K562 (cell line): ENCODE measurements around the gene PAN2. TPM values are rescaled to one million over a fixed set of nuclear protein-coding genes. Genes with fewer than 3 reads are reported as not detected.

Experiments used
- ATAC-seq: fragments of 200-7000 bp; cut with Tn5 transposase; 3 replicates; pipeline ENCODE4 v1.9.1; 2020; ENCODE audit warnings: moderate library complexity
- BruUV-seq: library from RNA; stranded (reverse); fragments of 400-500 nt; replicated peaks from 2 replicates; lab custom pipeline; 2021; lab: Mats Ljungman, UMichigan
- CTCF ChIA-PET: fragments of 300-600 bp; formaldehyde crosslinking; extraction: SDS; loops from one replicate; lab custom pipeline; 2021; ENCODE audit warnings: low intra/inter-chr PET ratio; lab: Yijun Ruan, JAX
- POLR2A ChIA-PET: fragments of 300-600, 350-650 bp; sonication (Branson Sonifier 250); formaldehyde crosslinking; extraction: SDS; loops from one replicate; lab custom pipeline; 2021; ENCODE audit warnings: antibody characterized with exemption, inconsistent platforms; lab: Yijun Ruan, JAX
- DNase-seq, 4 experiments: peaks; one replicate each; pipeline versions ENCODE4 v3.0.0 to v3.0.0-alpha.2; 2011 to 2018; ENCODE audit warnings: low spot score in 3 of 4, mixed read lengths in 3 of 4; ENCODE audit errors: extremely low read depth in 1 of 4
- FAIRE-seq: peaks from 2 replicates; lab custom pipeline; 2011; peaks lifted over from hg19 to GRCh38; lab: Jason Lieb, UNC
- H2AFZ ChIP-seq: 2 replicates; pipeline ENCODE4 v1.6.0; 2011; ENCODE audit warnings: low read depth, low read length, control low read depth, inconsistent platforms
- H3K27ac ChIP-seq: fragments of 200-600 bp; 3 replicates; pipeline ENCODE4 v1.8.0; 2011; ENCODE audit warnings: low read depth, mild to moderate bottlenecking, control low read depth, inconsistent platforms, low read length, moderate library complexity, mixed read lengths; ENCODE audit errors: extremely low read depth
- H3K27me3 ChIP-seq, 2 experiments: fragments of 300-600 bp in 1 of 2; 2 replicates in 1 of 2; 3 replicates in 1 of 2; pipeline versions ENCODE4 v1.6.0 to v1.8.0; 2011; ENCODE audit warnings: inconsistent platforms in 2 of 2, low read length in 2 of 2, mild to moderate bottlenecking in 1 of 2, mixed read lengths in 1 of 2, moderate library complexity in 1 of 2; ENCODE audit not compliant: control insufficient read depth in 2 of 2, insufficient read depth in 2 of 2
- H3K36me3 ChIP-seq: fragments of 300-600 bp; 3 replicates; pipeline ENCODE4 v1.8.0; 2011; ENCODE audit warnings: mild to moderate bottlenecking, low read length, inconsistent platforms; ENCODE audit not compliant: control insufficient read depth, insufficient read depth
- H3K4me1 ChIP-seq, 2 experiments: fragments of 200-600 bp in 1 of 2; replicated peaks in 1 of 2; 2 replicates in 1 of 2; 3 replicates in 1 of 2; pipeline versions ENCODE4 v1.5.1 to v1.8.0; 2011; ENCODE audit warnings: inconsistent platforms in 2 of 2, low read length in 2 of 2, mild to moderate bottlenecking in 1 of 2, mixed read lengths in 1 of 2, moderate library complexity in 1 of 2; ENCODE audit not compliant: control insufficient read depth in 2 of 2, insufficient read depth in 2 of 2
- H3K4me2 ChIP-seq: 2 replicates; pipeline ENCODE4 v1.6.1; 2011; ENCODE audit warnings: low read length, control low read depth, inconsistent platforms, mixed read lengths; ENCODE audit not compliant: insufficient read depth
- H3K4me3 ChIP-seq: fragments of 200-600 bp; sonication (generic), shearing (Covaris generic); 2 replicates; pipeline ENCODE4 v1.5.1; 2016; ENCODE audit warnings: control low read depth, inconsistent platforms
- H3K79me2 ChIP-seq: fragments of 200-600 bp; 3 replicates; pipeline ENCODE4 v1.8.0; 2011; ENCODE audit warnings: low read length, inconsistent platforms; ENCODE audit not compliant: control insufficient read depth, insufficient read depth
- H3K9ac ChIP-seq, 2 experiments: 2 replicates each; pipeline versions ENCODE4 v1.6.0 to v1.6.1; 2011; ENCODE audit warnings: low read depth in 2 of 2, low read length in 2 of 2, control low read depth in 1 of 2, inconsistent platforms in 1 of 2, mild to moderate bottlenecking in 1 of 2, mixed read lengths in 1 of 2; ENCODE audit not compliant: insufficient read depth in 1 of 2
- H3K9me1 ChIP-seq: one replicate; pipeline ENCODE4 v1.6.0; 2011; ENCODE audit warnings: inconsistent platforms, mild to moderate bottlenecking, low read length, moderate library complexity; ENCODE audit not compliant: control insufficient read depth, insufficient read depth
- H3K9me3 ChIP-seq: replicated peaks from 2 replicates; pipeline ENCODE4 v1.5.1; 2011; ENCODE audit warnings: low read depth, low read length, inconsistent platforms; ENCODE audit not compliant: control insufficient read depth, insufficient read depth
- H4K20me1 ChIP-seq: replicated peaks from 2 replicates; pipeline ENCODE4 v1.6.1; 2011; ENCODE audit warnings: low read length, inconsistent platforms, mixed read lengths; ENCODE audit not compliant: control insufficient read depth, insufficient read depth
- HDAC1 ChIP-seq, 2 experiments: fragments of 450-650 bp; IDR thresholded peaks; 2 replicates each; pipeline ENCODE4 v1.6.1; 2016 to 2017; ENCODE audit warnings: inconsistent platforms in 1 of 2, mild to moderate bottlenecking in 1 of 2, moderate library complexity in 1 of 2
- MAZ ChIP-seq, 2 experiments: fragments of 450-650 bp in 1 of 2; sonication (generic) in 1 of 2; formaldehyde crosslinking; IDR thresholded peaks in 1 of 2; conservative IDR thresholded peaks in 1 of 2; 2 replicates each; pipeline versions ENCODE4 v1.4.0 to v1.5.0; 2020; ENCODE audit warnings: mild to moderate bottlenecking in 1 of 2, missing genetic modification reagents in 1 of 2
- NBN ChIP-seq: fragments of 450-650 bp; IDR thresholded peaks from 2 replicates; pipeline ENCODE4 v1.6.1; 2016; ENCODE audit warnings: low read depth, mild to moderate bottlenecking
- NFXL1 ChIP-seq: fragments of 450-650 bp; formaldehyde crosslinking; IDR thresholded peaks from 2 replicates; pipeline ENCODE4 v1.4.0; 2021; ENCODE audit warnings: mild to moderate bottlenecking
- RCOR1 ChIP-seq, 2 experiments: IDR thresholded peaks; 2 replicates each; pipeline ENCODE4 v1.6.1; 2012; ENCODE audit warnings: low read depth in 2 of 2, low read length in 2 of 2, borderline replicate concordance in 1 of 2, improper control_type of control experiment in 1 of 2
- RNF2 ChIP-seq: sonication (generic); IDR thresholded peaks from 2 replicates; pipeline ENCODE4 v1.6.1; 2016
- TARDBP ChIP-seq: fragments of 450-650 bp; IDR thresholded peaks from 2 replicates; pipeline ENCODE4 v1.6.1; 2016
- TEAD2 ChIP-seq: fragments of 450-650 bp; IDR thresholded peaks from 2 replicates; pipeline ENCODE4 v1.6.1; 2016; ENCODE audit warnings: missing genetic modification characterization, control low read depth, missing compliant biosample characterization
- U2AF1 ChIP-seq: fragments of 200-400 bp; formaldehyde crosslinking; optimal IDR thresholded peaks from 2 replicates; pipeline ENCODE3; 2017; ENCODE audit warnings: mild to moderate bottlenecking, low read depth, low read length, moderate library complexity
- ZKSCAN1 ChIP-seq: fragments of 150-350 bp; IDR thresholded peaks from 2 replicates; pipeline ENCODE4 v1.6.1; 2016; ENCODE audit warnings: low read depth, low read length
- WGBS: fragments of 100-300 bp; shearing (Covaris generic); methylation state at CpG from one replicate; pipeline ENCODE4 v1.1.6; 2016; ENCODE audit warnings: low coverage, mixed read lengths; ENCODE audit not compliant: insufficient coverage; ENCODE audit errors: missing lambda C conversion rate; 5-methylcytosine and 5-hydroxymethylcytosine counted together
- in situ Hi-C: fragments of 300-500 bp; cut with MboI; formaldehyde crosslinking; loops from 4 replicates; pipeline ENCODE4 v1.15.0; 2018; ENCODE audit warnings: inconsistent platforms, mixed read lengths
- intact Hi-C: fragments of 100-400 bp; cut with micrococcal nuclease; formaldehyde crosslinking; loops from 2 replicates; pipeline ENCODE4 v1.14.2; 2022
- polyA plus RNA-seq, 8 experiments: library from polyadenylated mRNA; depleted of rRNA in 4 of 8; stranded (reverse) in 5 of 8; unstranded in 3 of 8; fragments of >200 nt; fragmentation: Nextera tagmentation in 2 of 8; fragmentation: Illumina TruSeq in 1 of 8; extraction: Ambion mirVana in 2 of 8; extraction: Trizol in 1 of 8; gene quantifications; 2 replicates each; pipeline versions ENCODE4 v1.2.1 to v1.2.3, GENCODE V29; 2011 to 2014; ENCODE audit warnings: inconsistent platforms in 1 of 8, missing spikeins in 1 of 8
- total RNA-seq, 7 experiments: library from RNA; depleted of rRNA in 6 of 7; stranded (reverse); fragments of >200 nt in 6 of 7; fragmentation: Illumina TruSeq in 2 of 7; extraction: Trizol in 2 of 7; gene quantifications; 2 replicates each; pipeline versions ENCODE4 v1.2.1 to v1.2.3, GENCODE V29; 2011 to 2021; ENCODE audit warnings: low replicate concordance in 1 of 7
- TF ChIP-seq, protein P1 (sequence below), 2 experiments: fragments of 450-650 bp; IDR thresholded peaks; 2 replicates each; pipeline ENCODE4 v1.6.1; 2016
- TF ChIP-seq, protein P2 (sequence below), 2 experiments: fragments of 450-650 bp; formaldehyde crosslinking in 1 of 2; IDR thresholded peaks; 2 replicates each; pipeline versions ENCODE4 v1.4.0 to v1.6.1; 2014 to 2020; ENCODE audit warnings: mild to moderate bottlenecking in 2 of 2, borderline replicate concordance in 1 of 2, low read depth in 1 of 2

The PAN2 gene
- total and polyA plus RNA-seq, 9 of the 15 experiments (the other 6 are each of a cell fraction or from before 2014, with no cell fraction given): 15.0 to 66.1 (median 25.9) TPM

DNA sequence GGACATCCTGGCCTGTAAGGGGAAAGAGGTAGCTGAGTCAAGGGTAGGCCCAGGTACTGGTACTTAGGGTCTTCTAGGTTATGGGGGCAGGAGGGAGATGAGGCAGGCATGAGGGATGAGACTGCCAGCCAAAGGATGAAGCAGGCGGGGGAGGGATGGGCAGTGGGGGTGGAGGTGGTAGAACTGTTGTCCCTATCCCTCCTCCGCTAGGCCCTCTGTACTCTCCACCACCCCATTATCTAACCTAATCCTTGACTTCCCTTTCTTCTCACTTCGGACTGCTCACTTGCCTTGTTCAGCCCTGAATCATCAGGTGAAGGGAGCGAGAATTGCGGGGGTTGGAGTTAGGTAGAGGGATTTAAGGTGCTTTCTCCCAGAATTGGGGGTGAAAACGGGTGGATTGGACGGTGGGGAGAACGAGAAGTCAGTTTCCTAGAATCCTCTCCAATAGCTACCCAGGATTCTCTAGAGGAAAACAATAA, 562 bp downstream of the PAN2 start:
- CTCF ChIA-PET: interaction anchor here (1.2 kb wide), 1 partner anchor 131 kb away, joined by 5 read pairs; no protein-coding TSS in a partner anchor
- no peak for FAIRE-seq
- TF ChIP-seq RCOR1 (IDR thresholded peaks at IDR 0.05; ENCODE audit: borderline replicate concordance in 1 of 2, low read depth in 2 of 2, low read length in 2 of 2): 0 out of 4 replicates have a peak, but pooled peaks of 1 of the 2 experiments have one; percentile 13
- TF ChIP-seq U2AF1: no peak
- TF ChIP-seq, protein P1, sequence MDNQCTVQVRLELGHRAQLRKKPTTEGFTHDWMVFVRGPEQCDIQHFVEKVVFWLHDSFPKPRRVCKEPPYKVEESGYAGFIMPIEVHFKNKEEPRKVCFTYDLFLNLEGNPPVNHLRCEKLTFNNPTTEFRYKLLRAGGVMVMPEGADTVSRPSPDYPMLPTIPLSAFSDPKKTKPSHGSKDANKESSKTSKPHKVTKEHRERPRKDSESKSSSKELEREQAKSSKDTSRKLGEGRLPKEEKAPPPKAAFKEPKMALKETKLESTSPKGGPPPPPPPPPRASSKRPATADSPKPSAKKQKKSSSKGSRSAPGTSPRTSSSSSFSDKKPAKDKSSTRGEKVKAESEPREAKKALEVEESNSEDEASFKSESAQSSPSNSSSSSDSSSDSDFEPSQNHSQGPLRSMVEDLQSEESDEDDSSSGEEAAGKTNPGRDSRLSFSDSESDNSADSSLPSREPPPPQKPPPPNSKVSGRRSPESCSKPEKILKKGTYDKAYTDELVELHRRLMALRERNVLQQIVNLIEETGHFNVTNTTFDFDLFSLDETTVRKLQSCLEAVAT (IDR thresholded peaks at IDR 0.05): peak in 1 of 2 experiments; percentile 70; a peak in 1 of 4 replicates
- TF ChIP-seq, protein P2, sequence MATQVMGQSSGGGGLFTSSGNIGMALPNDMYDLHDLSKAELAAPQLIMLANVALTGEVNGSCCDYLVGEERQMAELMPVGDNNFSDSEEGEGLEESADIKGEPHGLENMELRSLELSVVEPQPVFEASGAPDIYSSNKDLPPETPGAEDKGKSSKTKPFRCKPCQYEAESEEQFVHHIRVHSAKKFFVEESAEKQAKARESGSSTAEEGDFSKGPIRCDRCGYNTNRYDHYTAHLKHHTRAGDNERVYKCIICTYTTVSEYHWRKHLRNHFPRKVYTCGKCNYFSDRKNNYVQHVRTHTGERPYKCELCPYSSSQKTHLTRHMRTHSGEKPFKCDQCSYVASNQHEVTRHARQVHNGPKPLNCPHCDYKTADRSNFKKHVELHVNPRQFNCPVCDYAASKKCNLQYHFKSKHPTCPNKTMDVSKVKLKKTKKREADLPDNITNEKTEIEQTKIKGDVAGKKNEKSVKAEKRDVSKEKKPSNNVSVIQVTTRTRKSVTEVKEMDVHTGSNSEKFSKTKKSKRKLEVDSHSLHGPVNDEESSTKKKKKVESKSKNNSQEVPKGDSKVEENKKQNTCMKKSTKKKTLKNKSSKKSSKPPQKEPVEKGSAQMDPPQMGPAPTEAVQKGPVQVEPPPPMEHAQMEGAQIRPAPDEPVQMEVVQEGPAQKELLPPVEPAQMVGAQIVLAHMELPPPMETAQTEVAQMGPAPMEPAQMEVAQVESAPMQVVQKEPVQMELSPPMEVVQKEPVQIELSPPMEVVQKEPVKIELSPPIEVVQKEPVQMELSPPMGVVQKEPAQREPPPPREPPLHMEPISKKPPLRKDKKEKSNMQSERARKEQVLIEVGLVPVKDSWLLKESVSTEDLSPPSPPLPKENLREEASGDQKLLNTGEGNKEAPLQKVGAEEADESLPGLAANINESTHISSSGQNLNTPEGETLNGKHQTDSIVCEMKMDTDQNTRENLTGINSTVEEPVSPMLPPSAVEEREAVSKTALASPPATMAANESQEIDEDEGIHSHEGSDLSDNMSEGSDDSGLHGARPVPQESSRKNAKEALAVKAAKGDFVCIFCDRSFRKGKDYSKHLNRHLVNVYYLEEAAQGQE (IDR thresholded peaks at IDR 0.05; ENCODE audit: borderline replicate concordance): no peak
- TF ChIP-seq, protein P2 (CRISPR knock-in tag; IDR thresholded peaks at IDR 0.05; ENCODE audit: low read depth): no peak
- TF ChIP-seq TEAD2: no peak
- TF ChIP-seq MAZ (CRISPR knock-in tag; conservative IDR thresholded peaks at IDR 0.05 in 1 of 2, IDR thresholded peaks at IDR 0.05 in 1 of 2): 0 out of 4 replicates have a peak, but pooled peaks of 1 of the 2 experiments have one; percentile 18
- 0 out of 2 replicates have a peak, but pooled peaks have one; percentile 14 for TF ChIP-seq RNF2
- no peak for TF ChIP-seq NFXL1 (CRISPR knock-in tag)
- TF ChIP-seq ZKSCAN1: no peak
- peak; percentile 78; the same call in 1 of the 2 replicates for TF ChIP-seq NBN
- TF ChIP-seq TARDBP: no peak
- 0 out of 4 replicates have a peak, but pooled peaks of 1 of the 2 experiments have one; percentile 15 for TF ChIP-seq HDAC1 (IDR thresholded peaks at IDR 0.05)

More for the DNA sequence above, 562 bp downstream of the PAN2 start:
- peaks cover 3% of the 10 kb centered on the region; the same call in 1 of the 3 replicates for H3K36me3 ChIP-seq
- H3K27ac ChIP-seq: peak overlapping the region; percentile 98
- in situ Hi-C loops: no loop called here
- H3K9ac ChIP-seq: peak overlapping the region; percentile 88 to 95
- intact Hi-C loops: loop anchor here (2.0 kb wide), 1 partner anchor 16 kb away; no protein-coding TSS in a partner anchor
- peaks cover 27 to 56% of the 10 kb centered on the region in 2 experiments for H3K4me1 ChIP-seq
- H4K20me1 ChIP-seq: no peaks in the 10 kb centered on the region
- BruUV-seq: TSS peak; percentile 84
- peak overlapping the region; percentile 64 for H3K4me3 ChIP-seq
- POLR2A ChIA-PET: interaction anchor here (0.6 to 19.0 kb wide), 10 partner anchors 8 to 784 kb away, joined by 3 to 274 read pairs (median 3); partner anchors contain the start of genes APOF, CNPY2, SPRYD4 and STAT2
- ATAC-seq (peak; percentile 4), DNase-seq (peak in 3 of 4 experiments; percentile 48 to 63 (median 56))
- WGBS: 5% methylated on average over 7 of the region's 8 CpGs
- H2AFZ ChIP-seq: peak overlapping the region; percentile 95
- H3K79me2 ChIP-seq: peaks cover 22% of the 10 kb centered on the region
- H3K4me2 ChIP-seq: peak overlapping the region; percentile 98
- no peaks in the 10 kb centered on the region for H3K9me3 ChIP-seq
- peaks cover 3% of the 10 kb centered on the region for H3K9me1 ChIP-seq
- no peaks in the 10 kb centered on the region for H3K27me3 ChIP-seq
